ENCODE data around the gene BCKDHA. TPM values are rescaled to one million over a fixed set of nuclear protein-coding genes. Genes with fewer than 3 reads are reported as not detected.
A peak's percentile ranks its signal among the peaks of the same experiment; 100 is the strongest.
"Not testable (repeated sequence)": the region's sequence is repeated elsewhere in the genome, so short reads cannot be mapped to it uniquely, and the experiment has no call there.

The BCKDHA gene
- total RNA-seq, 2 experiments from 2014 or later = 17.9 to 27.1 TPM

- peak overlapping the region; percentile 93 for H3K27ac Mint-ChIP-seq
- H3K27me3 Mint-ChIP-seq = no peaks in the 10 kb centered on the region
- peaks cover 4% of the 10 kb centered on the region for H3K36me3 Mint-ChIP-seq (ENCODE audit: low read depth)
- ChIA-PET CTCF (no interaction called here), POLR2A (interaction anchor here (0.6 to 3.2 kb wide), 6 partner anchors 8 to 1207 kb away, joined by 3 to 9 read pairs (median 4); partner anchors contain the start of gene B9D2)
- no peak for DNase-seq
- peaks cover 42% of the 10 kb centered on the region for H3K4me1 Mint-ChIP-seq
- H3K4me3 Mint-ChIP-seq = peak overlapping the region; percentile 94
- no peaks in the 10 kb centered on the region for H3K9me3 Mint-ChIP-seq
Measured at GRCh38 chr19:41398050-41398418, 416 bp downstream of the BCKDHA start.

DNA sequence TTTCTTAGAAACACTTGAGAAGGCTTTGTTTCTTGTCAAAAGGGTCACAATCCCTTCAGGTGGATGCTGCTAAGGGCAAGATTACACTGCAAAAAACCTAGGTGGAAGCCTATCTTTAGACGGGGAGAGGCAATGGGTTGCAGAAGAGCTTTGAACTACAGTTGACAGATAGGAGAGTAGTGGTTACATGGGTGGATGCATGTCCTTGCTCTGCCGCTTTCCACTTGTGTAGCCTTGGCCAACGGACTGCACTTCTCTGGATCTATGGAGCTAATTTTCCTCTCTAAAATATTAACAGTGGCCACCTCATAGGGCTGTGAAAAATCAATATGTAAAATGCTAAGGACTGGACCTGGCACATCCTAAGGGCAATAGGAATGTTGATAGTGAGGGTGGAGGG is 980 bp downstream of the BCKDHA start:
- POLR2A ChIA-PET = interaction anchor here (0.6 to 3.2 kb wide), 8 partner anchors 8 to 1208 kb away, joined by 3 to 9 read pairs (median 3); partner anchors contain the start of genes B9D2 and DMAC2
- H3K36me3 Mint-ChIP-seq (ENCODE audit: low read depth) = peaks cover 4% of the 10 kb centered on the region

GRCh38 chr19:41399091-41399490 is 1.5 kb downstream of the BCKDHA start:
- peaks cover 42% of the 10 kb centered on the region for H3K4me1 Mint-ChIP-seq
- ChIA-PET CTCF (interaction anchor here (0.6 kb wide), 1 partner anchor 18 kb away, joined by 3 read pairs; no protein-coding TSS in a partner anchor), POLR2A (interaction anchor here (0.7 to 3.2 kb wide), 6 partner anchors 7 to 41 kb away, joined by 3 to 9 read pairs (median 3); partner anchors contain the start of genes B9D2 and DMAC2)
- no peaks in the 10 kb centered on the region for H3K9me3 Mint-ChIP-seq
- H3K27me3 Mint-ChIP-seq = no peaks in the 10 kb centered on the region
- DNase-seq = no peak
- peaks cover 4% of the 10 kb centered on the region for H3K36me3 Mint-ChIP-seq (ENCODE audit: low read depth)
- peak overlapping the region; percentile 94 for H3K4me3 Mint-ChIP-seq
- H3K27ac Mint-ChIP-seq = no peak overlapping the region

More for the DNA sequence above, 980 bp downstream of the BCKDHA start:
- Mint-ChIP-seq H3K4me3 (peak overlapping the region; percentile 94), H3K4me1 (peaks cover 42% of the 10 kb centered on the region), H3K27me3 (no peaks in the 10 kb centered on the region), H3K9me3 (no peaks in the 10 kb centered on the region), H3K27ac (no peak overlapping the region)
- CTCF ChIA-PET = interaction anchor here (0.6 kb wide), 1 partner anchor 18 kb away, joined by 3 read pairs; no protein-coding TSS in a partner anchor
- DNase-seq = no peak

DNA sequence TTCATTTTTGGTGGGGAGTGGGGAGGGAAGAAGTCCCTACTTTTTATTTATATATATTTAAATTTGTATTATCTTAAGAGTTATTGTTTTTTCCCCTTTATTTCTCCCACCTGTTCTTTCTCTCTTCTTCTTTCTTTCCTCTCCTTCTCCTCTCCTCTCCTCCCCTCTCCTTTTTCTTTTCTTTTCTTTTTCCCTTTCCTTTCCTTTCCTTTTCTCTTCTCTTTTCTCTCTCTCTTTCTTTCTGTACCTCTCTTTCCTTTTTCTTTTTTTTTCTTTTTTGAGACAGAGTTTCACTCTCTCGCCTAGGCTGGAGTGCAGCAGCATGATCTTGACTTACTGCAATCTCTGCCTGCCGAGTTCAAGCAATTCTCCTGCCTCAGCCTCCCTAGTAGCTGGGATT is 1.9 kb downstream of the BCKDHA start:
- Mint-ChIP-seq H3K4me1 (peaks cover 42% of the 10 kb centered on the region), H3K9me3 (no peaks in the 10 kb centered on the region), H3K4me3 (peak overlapping the region; percentile 41), H3K36me3 (ENCODE audit: low read depth) (peaks cover 4% of the 10 kb centered on the region), H3K27me3 (no peaks in the 10 kb centered on the region), H3K27ac (no peak overlapping the region)
- no peak for DNase-seq
- CTCF ChIA-PET = no interaction called here
- POLR2A ChIA-PET = interaction anchor here (1.0 to 3.2 kb wide), 2 partner anchors 36 to 40 kb away, joined by 3 to 9 read pairs; partner anchors contain the start of genes B9D2 and DMAC2

GRCh38 chr19:41401483-41401882 is 3.9 kb downstream of the BCKDHA start:
- H3K4me1 Mint-ChIP-seq = peaks cover 30% of the 10 kb centered on the region
- ChIA-PET POLR2A (no interaction called here), CTCF (no interaction called here)
- no peak for DNase-seq
- peaks cover 4% of the 10 kb centered on the region for H3K36me3 Mint-ChIP-seq (ENCODE audit: low read depth)
- no peaks in the 10 kb centered on the region for H3K27me3 Mint-ChIP-seq
- H3K27ac Mint-ChIP-seq = no peak overlapping the region
- H3K4me3 Mint-ChIP-seq = no peak overlapping the region
- H3K9me3 Mint-ChIP-seq = no peaks in the 10 kb centered on the region

DNA sequence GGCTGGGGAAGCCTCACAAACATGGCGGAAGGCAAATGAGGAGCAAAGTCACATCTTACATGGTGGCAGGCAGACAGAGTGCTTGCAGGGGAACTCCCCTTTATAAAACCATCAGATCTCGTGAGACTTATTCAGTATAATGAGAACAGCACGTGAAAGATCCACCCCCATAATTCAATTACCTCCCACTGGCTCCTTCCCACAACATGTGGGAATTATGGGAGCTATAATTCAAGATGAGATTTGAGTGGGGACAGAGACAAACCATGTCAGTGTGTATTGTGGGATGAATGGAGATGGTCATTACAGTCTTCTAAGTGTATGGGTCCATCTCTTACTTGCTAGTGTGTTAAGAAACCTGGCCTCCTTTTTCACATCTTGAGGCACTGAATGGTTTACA is 4.4 kb downstream of the BCKDHA start:
- no peak for DNase-seq
- Mint-ChIP-seq H3K27ac (no peak overlapping the region), H3K4me1 (peaks cover 25% of the 10 kb centered on the region), H3K4me3 (no peak overlapping the region), H3K27me3 (no peaks in the 10 kb centered on the region), H3K36me3 (ENCODE audit: low read depth) (peaks cover 4% of the 10 kb centered on the region), H3K9me3 (no peaks in the 10 kb centered on the region)
- CTCF ChIA-PET = no interaction called here
- POLR2A ChIA-PET = no interaction called here

DNA sequence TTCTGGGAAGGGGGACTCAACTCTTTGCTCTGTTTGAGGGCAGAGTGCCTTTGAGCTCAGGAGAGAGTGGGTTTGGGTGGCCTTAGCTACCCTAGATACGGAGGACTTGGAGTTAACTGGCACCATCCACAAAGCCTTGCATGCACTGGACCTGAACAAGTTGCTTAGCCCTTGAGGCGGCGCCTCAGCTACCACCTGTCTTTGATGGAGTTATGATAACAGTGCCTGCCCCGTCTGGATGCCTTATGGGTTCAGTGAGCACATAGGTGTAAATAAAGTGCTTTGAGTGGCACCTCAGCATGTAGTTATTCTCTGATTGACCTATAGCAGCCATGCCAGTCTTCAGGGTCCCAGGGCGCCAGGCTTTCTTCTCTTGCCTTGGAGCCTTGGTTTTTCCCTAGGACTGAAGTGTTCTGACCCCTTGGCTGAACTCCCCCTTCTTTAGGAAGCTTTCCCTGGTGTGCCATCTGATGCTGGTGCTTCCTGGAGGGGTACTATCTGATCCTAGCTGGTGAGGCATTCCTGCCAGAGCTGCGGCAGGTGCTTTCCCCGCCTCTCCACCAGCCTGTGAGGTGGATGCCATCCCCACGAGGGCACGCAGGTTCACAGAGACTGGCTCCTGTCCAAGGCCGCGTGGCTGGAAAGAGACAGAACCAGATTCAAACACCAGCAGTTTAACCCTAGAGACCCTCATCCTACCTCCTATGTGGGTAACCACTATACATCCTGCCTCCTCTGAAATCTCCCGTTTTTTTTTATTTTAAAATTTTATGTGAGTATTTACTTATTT is 5.8 kb downstream of the BCKDHA start:
- Mint-ChIP-seq H3K9me3 (no peaks in the 10 kb centered on the region), H3K4me3 (no peak overlapping the region), H3K4me1 (peaks cover 15% of the 10 kb centered on the region), H3K36me3 (ENCODE audit: low read depth) (peaks cover 4% of the 10 kb centered on the region), H3K27me3 (no peaks in the 10 kb centered on the region), H3K27ac (no peak overlapping the region)
- CTCF ChIA-PET = no interaction called here
- no peak for DNase-seq
- POLR2A ChIA-PET = no interaction called here

- peaks cover 11% of the 10 kb centered on the region for H3K4me1 Mint-ChIP-seq
- DNase-seq = no peak
- ChIA-PET CTCF (interaction anchor here (1.2 kb wide), 1 partner anchor 33 kb away, joined by 4 read pairs; no protein-coding TSS in a partner anchor), POLR2A (interaction anchor here (1.5 kb wide), 1 partner anchor 7 kb away, joined by 3 read pairs; no protein-coding TSS in a partner anchor)
- no peak overlapping the region for H3K4me3 Mint-ChIP-seq
- H3K27me3 Mint-ChIP-seq = no peaks in the 10 kb centered on the region
- H3K36me3 Mint-ChIP-seq (ENCODE audit: low read depth) = peaks cover 7% of the 10 kb centered on the region
- H3K9me3 Mint-ChIP-seq = no peaks in the 10 kb centered on the region
- no peak overlapping the region for H3K27ac Mint-ChIP-seq
Measured at GRCh38 chr19:41405776-41406175, 8.2 kb downstream of the BCKDHA start.

GRCh38 chr19:41407271-41407670 is 9.7 kb downstream of the BCKDHA start:
- Mint-ChIP-seq H3K4me1 (peaks cover 9% of the 10 kb centered on the region), H3K27ac (no peak overlapping the region), H3K36me3 (ENCODE audit: low read depth) (peaks cover 7% of the 10 kb centered on the region), H3K4me3 (no peak overlapping the region), H3K9me3 (no peaks in the 10 kb centered on the region), H3K27me3 (no peaks in the 10 kb centered on the region)
- no peak for DNase-seq
- ChIA-PET POLR2A (interaction anchor here (1.4 kb wide), 1 partner anchor 32 kb away, joined by 5 read pairs; the partner anchor contains the start of gene DMAC2), CTCF (interaction anchor here (1.2 kb wide), 1 partner anchor 163 kb away, joined by 3 read pairs; no protein-coding TSS in a partner anchor)

GRCh38 chr19:41408256-41408655 is 10.6 kb downstream of the BCKDHA start:
- DNase-seq = no peak
- Mint-ChIP-seq H3K27ac (no peak overlapping the region), H3K4me3 (no peak overlapping the region), H3K9me3 (no peaks in the 10 kb centered on the region), H3K27me3 (no peaks in the 10 kb centered on the region), H3K36me3 (ENCODE audit: low read depth) (peaks cover 10% of the 10 kb centered on the region), H3K4me1 (peaks cover 9% of the 10 kb centered on the region)
- ChIA-PET CTCF (interaction anchor here (1.6 kb wide), 1 partner anchor 22 kb away, joined by 3 read pairs; no protein-coding TSS in a partner anchor), POLR2A (interaction anchor here (1.4 kb wide), 1 partner anchor 31 kb away, joined by 5 read pairs; the partner anchor contains the start of gene DMAC2)

DNA sequence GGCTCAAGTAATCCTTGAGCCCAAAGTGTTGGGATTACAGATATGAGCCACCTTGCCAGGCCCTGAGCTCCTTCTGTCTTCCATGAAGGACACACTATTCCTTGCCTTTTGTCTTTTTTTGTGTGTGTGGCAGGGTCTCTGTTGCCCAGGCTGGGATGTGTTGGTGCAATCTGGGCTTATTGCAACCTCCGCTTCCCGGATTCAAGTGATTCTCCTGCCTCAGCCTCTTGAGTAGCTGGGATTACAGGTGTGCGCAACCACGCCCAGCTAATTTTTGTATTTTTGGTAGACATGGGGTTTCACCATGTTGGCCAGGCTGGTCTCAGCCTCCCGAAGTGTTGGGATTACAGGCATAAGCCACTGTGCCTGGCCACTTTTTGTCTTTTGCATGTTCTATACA is 11.2 kb downstream of the BCKDHA start:
- not testable (repeated sequence) for H3K4me3 Mint-ChIP-seq, H3K27ac Mint-ChIP-seq, H3K27me3 Mint-ChIP-seq, DNase-seq, H3K9me3 Mint-ChIP-seq, H3K4me1 Mint-ChIP-seq
- POLR2A ChIA-PET = interaction anchor here (1.2 to 1.4 kb wide), 3 partner anchors 10 to 31 kb away, joined by 3 to 5 read pairs (median 3); partner anchors contain the start of gene DMAC2
- CTCF ChIA-PET = interaction anchor here (1.6 kb wide), 1 partner anchor 21 kb away, joined by 3 read pairs; no protein-coding TSS in a partner anchor
- peaks cover 16% of the 10 kb centered on the region for H3K36me3 Mint-ChIP-seq (ENCODE audit: low read depth)

DNA sequence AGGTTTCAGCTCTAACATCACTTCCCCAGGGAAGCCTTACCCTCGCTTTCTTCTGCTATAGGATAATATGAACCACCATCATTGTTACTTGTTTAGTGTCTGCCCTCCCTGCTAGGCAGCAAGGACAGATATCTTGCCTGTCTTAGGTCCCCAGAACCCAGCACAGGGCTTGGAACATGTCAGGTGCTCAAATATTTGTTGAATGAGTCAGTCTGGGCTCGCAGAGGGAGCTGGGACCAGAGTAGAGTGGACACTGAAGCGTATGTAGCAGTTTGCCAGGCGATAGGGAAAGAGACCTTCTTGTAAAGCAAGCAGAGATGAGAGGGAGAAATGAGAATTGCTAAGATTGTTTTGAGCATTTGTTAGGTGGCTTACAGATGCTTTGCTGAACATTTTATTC is 11.7 kb downstream of the BCKDHA start:
- POLR2A ChIA-PET = interaction anchor here (1.2 to 1.4 kb wide), 2 partner anchors 11 to 29 kb away, joined by 3 read pairs; no protein-coding TSS in a partner anchor
- Mint-ChIP-seq H3K27ac (no peak overlapping the region), H3K4me1 (peaks cover 9% of the 10 kb centered on the region), H3K9me3 (no peaks in the 10 kb centered on the region), H3K27me3 (no peaks in the 10 kb centered on the region), H3K36me3 (ENCODE audit: low read depth) (peaks cover 19% of the 10 kb centered on the region), H3K4me3 (no peak overlapping the region)
- no peak for DNase-seq
- CTCF ChIA-PET = no interaction called here
